GM18508 (cell line): ENCODE results near the gene CBARP.

Experiments used
- ATAC-seq: cut with Tn5 transposase; IDR thresholded peaks from one replicate; pipeline ENCODE4 v1.9.1; 2021; ENCODE audit warnings: moderate number of reproducible peaks; ENCODE audit not compliant: insufficient read depth, unreplicated experiment

Gene CBARP

DNA sequence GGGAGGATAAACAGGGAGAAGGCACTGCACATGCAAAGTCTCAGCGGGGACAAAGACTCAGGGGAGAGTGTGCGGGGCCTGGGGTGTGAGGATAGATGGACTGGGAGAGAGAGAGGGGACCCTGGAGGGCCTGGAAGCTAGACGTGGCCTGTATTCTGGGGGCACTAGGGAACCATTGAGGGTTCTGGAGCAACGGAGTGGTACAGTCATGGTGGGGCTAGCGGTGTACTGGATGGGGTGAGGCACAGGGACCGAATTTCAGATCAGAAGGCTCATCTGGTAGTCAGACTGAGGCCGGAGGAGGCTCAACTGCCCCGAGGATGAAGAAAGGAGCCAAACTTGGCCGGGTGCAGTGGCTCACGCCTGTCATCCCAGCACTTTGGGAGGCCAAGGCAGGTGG is 55.7 kb downstream of the CBARP start:
- ATAC-seq = no peak

DNA sequence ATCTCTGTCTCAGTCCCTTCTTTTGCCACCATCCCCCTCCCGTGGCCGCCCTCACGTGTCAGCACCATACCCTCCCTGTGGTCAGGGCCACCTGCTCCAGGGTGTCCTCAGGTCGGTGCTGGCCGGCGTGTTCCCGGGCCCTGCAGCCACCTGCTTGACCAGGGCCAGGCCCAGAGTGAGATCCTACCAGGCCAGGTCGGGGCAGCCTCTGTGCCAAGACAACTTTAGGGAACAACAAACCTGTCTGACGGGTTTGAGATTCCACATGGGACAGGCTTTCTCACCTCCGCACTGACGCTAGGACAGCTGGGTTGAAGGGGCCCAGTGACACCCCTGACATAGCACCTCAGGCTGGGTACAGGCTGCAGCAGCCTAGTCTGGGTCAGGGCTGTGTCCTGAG is 56.2 kb downstream of the CBARP start:
- no peak for ATAC-seq
